Measurements from ENCODE around the gene DYTN.
"Not testable (repeated sequence)": the region's sequence is repeated elsewhere in the genome, so short reads cannot be mapped to it uniquely, and the experiment has no call there.

The DYTN gene

DNA sequence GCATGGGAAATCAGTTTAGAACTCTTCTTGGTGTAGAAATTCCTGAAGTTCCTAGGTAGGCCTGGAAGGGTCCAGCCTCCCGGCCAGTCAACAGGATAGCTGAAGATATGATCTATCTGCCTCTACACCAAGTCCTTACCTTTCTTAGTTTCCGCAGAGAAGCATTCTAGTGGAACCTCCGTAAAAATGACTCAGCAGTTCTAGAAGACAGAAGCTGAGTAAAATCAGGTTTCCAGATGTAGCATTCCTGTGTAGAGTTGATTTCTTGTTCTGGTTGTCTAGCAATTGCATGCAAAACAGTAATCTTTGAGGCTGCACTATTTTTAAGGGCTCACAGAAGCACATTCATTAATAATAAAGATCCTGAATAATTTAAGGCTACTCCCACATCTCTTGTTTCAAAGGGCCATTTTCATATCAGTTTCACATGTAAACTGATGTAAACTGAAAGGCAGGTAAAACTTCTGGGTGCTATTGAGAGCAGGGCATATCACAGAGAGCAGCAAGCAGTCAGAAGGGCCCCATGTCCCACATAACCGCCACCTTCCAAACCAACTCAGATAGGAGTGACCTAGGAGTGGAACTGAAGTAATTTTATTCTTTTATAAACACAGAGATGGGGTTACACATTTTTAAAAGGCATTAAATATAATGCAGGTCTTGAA is 3.2 kb upstream of the DYTN start:
- Mint-ChIP-seq H3K4me3 (no peak overlapping the region), H3K4me1 (ENCODE audit: low read depth) (no peaks in the 10 kb centered on the region), H3K27me3 (peaks cover 37% of the 10 kb centered on the region), H3K9me3 (peaks cover 3% of the 10 kb centered on the region), H3K36me3 (ENCODE audit: low read depth) (no peaks in the 10 kb centered on the region), H3K27ac (no peak overlapping the region)
- DNase-seq, result no peak

DNA sequence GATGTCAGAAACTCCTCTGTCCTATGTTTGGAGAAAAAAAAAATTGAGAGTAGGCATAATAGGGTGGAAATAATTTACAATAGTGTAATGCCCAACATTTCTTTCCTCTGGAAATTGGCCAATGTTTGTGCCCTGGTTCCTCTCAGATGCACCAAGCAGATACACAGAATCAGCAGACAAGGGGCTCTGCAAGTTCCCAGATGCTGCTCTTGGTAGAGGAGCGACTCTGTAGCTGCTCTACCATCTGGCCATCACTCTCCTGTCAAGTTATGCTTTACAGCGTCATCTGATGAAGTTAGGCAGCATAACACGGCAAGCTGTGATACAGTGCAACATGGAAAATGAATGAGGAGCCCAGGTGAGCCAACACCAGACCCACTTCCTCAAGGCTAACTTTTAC is 1.6 kb downstream of the DYTN start:
- peaks cover 4% of the 10 kb centered on the region for H3K4me1 Mint-ChIP-seq (ENCODE audit: low read depth)
- H3K27ac Mint-ChIP-seq, result no peak overlapping the region
- H3K4me3 Mint-ChIP-seq, result no peak overlapping the region
- no peaks in the 10 kb centered on the region for H3K36me3 Mint-ChIP-seq (ENCODE audit: low read depth)
- H3K9me3 Mint-ChIP-seq, result no peaks in the 10 kb centered on the region
- H3K27me3 Mint-ChIP-seq, result peaks cover 36% of the 10 kb centered on the region
- DNase-seq, result no peak

DNA sequence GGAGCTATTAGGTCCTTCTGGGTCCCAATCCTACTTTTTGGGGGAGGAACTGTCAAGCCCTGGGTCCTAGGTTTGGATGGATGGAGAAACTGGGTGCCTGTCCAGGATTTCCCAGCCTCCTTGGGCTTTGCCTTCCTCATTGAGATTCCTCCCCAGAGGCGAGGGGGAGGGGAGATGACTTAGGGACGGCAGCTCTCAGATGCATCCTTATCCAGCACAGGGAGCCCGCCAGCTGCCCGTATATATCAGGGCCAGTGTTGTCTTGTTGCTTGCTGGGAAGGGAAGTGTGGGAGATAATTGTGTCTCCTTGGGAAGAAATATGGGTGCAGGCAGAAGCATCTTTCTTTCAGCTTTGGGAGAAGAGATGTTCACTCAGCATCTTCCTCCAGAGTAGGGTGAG is 3.0 kb downstream of the DYTN start:
- not testable (repeated sequence) for H3K27ac Mint-ChIP-seq; H3K4me3 Mint-ChIP-seq; DNase-seq; H3K36me3 Mint-ChIP-seq (ENCODE audit: low read depth); H3K4me1 Mint-ChIP-seq (ENCODE audit: low read depth); H3K9me3 Mint-ChIP-seq
- peaks cover 31% of the 10 kb centered on the region for H3K27me3 Mint-ChIP-seq

DNA sequence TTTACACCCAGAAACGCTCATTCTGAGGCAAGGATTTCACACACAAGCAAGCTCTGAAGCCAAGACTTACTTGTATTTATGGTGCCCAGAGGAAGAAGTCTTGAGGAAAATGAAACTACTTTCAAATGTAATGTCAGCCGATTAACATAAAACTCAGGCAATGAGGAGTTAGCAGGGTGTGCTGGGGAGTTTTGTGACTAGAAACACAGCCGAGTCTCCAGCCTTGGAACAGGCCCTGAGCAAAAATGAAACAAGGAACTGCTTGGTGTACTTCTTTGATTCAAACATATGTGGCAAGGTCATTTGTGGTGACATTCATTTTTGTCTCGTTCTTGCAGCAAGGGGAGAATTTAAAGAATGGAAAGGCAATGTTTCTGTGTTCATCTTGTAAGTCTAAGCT is 4.5 kb downstream of the DYTN start:
- H3K27me3 Mint-ChIP-seq, result peaks cover 26% of the 10 kb centered on the region

DNA sequence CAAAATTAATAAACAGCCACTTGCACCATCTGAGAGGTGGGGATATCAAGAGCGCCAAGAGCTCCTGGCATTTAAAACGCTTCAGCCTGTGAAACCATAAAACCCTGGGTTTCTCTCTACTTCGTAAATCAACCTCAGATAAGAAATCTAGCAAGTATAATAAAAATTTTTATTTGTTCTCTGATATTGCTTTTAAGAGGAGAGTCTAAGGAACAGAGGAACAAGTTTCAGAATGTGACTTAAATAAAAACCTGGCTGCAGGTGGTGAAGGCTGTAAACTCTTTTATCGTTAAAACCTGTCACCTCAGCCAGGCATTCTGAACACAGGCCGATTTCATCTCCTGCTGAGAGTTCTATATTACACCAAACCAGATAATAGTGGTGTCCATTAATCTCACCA is 9.9 kb downstream of the DYTN start:
- DNase-seq, result no peak
- H3K36me3 Mint-ChIP-seq (ENCODE audit: low read depth), result no peaks in the 10 kb centered on the region
- peaks cover 12% of the 10 kb centered on the region for H3K27me3 Mint-ChIP-seq
- no peak overlapping the region for H3K27ac Mint-ChIP-seq
- no peaks in the 10 kb centered on the region for H3K9me3 Mint-ChIP-seq
- H3K4me1 Mint-ChIP-seq (ENCODE audit: low read depth), result no peaks in the 10 kb centered on the region
- H3K4me3 Mint-ChIP-seq, result no peak overlapping the region

More for the DNA sequence above, 4.5 kb downstream of the DYTN start:
- no peak overlapping the region for H3K4me3 Mint-ChIP-seq
- H3K9me3 Mint-ChIP-seq, result no peaks in the 10 kb centered on the region
- H3K27ac Mint-ChIP-seq, result no peak overlapping the region
- peaks cover 4% of the 10 kb centered on the region for H3K4me1 Mint-ChIP-seq (ENCODE audit: low read depth)
- H3K36me3 Mint-ChIP-seq (ENCODE audit: low read depth), result no peaks in the 10 kb centered on the region
- no peak for DNase-seq

DNA sequence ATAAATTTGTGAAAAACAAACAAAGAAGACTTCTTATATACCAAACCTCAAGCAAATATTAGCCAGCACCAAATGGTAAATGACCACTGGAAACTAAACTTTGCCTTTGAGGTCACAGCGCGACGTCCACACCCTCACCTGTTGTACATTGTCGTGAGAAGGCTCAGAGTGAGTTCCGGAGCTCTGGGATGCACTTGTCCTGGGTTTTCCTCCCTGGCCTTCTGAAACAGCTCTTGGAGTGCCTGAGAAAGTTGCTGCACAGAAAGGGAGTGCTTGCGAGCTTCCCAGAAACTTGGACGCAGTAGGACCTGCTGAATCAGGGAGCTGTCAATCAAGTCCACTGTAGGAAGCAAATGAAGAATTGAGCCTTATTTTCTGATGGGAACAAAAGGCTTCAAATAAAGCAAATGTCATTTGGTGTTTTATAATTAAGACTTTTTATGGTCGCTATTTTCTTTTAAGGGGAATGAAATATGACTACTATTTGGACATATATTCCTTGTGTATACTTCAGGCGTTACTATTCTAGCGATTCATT is 11.0 kb downstream of the DYTN start:
- no peaks in the 10 kb centered on the region for H3K4me1 Mint-ChIP-seq (ENCODE audit: low read depth)
- peaks cover 14% of the 10 kb centered on the region for H3K27me3 Mint-ChIP-seq
- DNase-seq, result no peak
- H3K36me3 Mint-ChIP-seq (ENCODE audit: low read depth), result no peaks in the 10 kb centered on the region
- H3K4me3 Mint-ChIP-seq, result no peak overlapping the region
- no peak overlapping the region for H3K27ac Mint-ChIP-seq
- no peaks in the 10 kb centered on the region for H3K9me3 Mint-ChIP-seq

DNA sequence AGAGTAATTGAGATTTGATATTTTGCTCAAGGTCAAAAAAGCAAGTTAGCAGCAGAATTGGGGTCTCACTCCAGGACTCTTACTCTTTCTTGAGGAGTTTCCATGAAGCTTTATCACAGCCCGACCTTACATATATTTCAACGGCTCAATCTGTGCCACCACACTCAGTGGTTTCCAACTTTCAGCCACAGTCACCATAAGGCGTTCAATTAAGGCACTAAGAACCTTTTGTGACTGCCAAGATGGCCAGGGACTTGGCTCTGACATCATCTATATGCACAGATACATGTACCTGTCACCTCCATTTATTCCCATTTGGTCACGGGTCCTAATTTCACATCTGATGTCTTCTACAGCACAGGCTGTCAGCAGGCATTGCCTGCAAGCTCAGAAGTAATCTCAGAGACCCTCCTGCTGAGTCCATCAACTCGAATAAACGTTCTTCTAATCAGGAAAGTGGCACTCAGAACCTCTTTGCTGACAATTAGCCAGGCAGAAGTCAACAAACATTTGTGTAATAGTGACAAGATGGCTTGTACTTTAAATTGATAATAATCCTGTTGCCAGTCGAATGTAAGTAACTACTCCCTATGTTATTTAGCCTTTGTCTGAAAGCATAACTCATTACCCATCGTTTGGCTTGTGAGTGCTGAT is 16.1 kb downstream of the DYTN start:
- H3K36me3 Mint-ChIP-seq (ENCODE audit: low read depth), result no peaks in the 10 kb centered on the region

DNA sequence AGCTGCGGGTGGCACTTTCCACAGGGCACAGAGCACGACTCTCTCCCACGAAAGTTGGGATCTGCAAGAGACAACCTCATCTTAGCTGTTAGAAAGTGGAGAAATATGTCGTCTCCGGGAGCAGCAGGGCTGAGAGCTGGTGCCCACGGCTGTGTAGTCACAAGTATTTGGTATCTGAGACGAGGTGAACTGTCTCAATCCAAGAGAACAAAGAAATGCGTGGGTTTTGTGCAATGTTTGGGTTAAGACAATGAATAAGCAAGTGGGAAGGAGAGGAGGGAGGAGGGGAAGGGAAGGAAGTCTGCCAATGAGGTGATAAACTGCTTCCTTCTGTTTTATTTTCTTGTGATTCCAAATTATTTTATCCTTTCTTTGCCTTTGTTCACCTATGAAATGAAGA is 18.0 kb downstream of the DYTN start:
- Mint-ChIP-seq H3K4me3 (no peak overlapping the region), H3K36me3 (ENCODE audit: low read depth) (no peaks in the 10 kb centered on the region), H3K9me3 (no peaks in the 10 kb centered on the region), H3K27me3 (peaks cover 31% of the 10 kb centered on the region), H3K4me1 (ENCODE audit: low read depth) (peaks cover 9% of the 10 kb centered on the region), H3K27ac (no peak overlapping the region)
- DNase-seq, result no peak

More for the DNA sequence above, 16.1 kb downstream of the DYTN start:
- no peaks in the 10 kb centered on the region for H3K9me3 Mint-ChIP-seq
- no peak overlapping the region for H3K4me3 Mint-ChIP-seq
- no peak overlapping the region for H3K27ac Mint-ChIP-seq
- peaks cover 9% of the 10 kb centered on the region for H3K4me1 Mint-ChIP-seq (ENCODE audit: low read depth)
- peaks cover 31% of the 10 kb centered on the region for H3K27me3 Mint-ChIP-seq
- no peak for DNase-seq

DNA sequence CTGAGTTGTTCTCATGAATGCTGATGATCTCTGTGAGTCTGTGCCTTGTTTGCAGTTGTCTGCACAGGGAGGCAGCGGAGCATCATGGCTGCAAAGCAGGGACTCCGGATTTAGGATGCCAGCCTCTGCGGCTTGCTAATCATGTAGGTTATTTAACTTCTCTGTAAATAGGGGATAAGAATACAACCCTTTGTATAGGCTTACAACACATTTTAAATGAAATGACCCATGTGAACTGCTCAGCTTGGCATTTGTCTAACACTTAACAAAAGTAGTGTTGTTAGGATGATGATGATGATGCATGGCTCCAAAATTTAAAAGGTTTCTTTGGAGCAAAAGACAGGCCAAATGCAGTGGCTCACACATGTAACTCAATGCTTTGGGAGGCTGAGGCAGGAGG is 19.4 kb downstream of the DYTN start:
- H3K4me3 Mint-ChIP-seq, result no peak overlapping the region
- H3K27ac Mint-ChIP-seq, result no peak overlapping the region
- peaks cover 9% of the 10 kb centered on the region for H3K4me1 Mint-ChIP-seq (ENCODE audit: low read depth)
- no peaks in the 10 kb centered on the region for H3K9me3 Mint-ChIP-seq
- no peaks in the 10 kb centered on the region for H3K36me3 Mint-ChIP-seq (ENCODE audit: low read depth)
- peaks cover 31% of the 10 kb centered on the region for H3K27me3 Mint-ChIP-seq
- no peak for DNase-seq

DNA sequence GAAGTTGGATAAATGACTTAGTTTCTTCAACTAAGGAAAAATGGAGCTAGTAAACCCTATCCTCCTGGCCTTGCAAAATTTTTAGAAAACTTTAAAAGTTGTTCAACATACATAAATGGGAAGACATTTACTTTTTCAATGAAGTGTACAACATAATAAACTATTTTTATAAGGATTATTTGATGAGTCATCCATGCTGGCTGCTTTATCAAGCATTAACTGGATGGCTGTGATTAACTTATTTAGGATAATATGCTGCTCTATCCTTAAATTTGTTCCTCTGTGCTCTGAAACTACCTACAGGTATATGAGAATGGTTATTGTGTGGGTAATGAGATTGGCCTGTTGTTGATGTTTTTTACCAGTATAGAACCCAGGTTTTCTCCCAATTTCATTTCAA is 21.3 kb downstream of the DYTN start:
- no peaks in the 10 kb centered on the region for H3K9me3 Mint-ChIP-seq
- peaks cover 27% of the 10 kb centered on the region for H3K27me3 Mint-ChIP-seq
- no peak overlapping the region for H3K4me3 Mint-ChIP-seq
- H3K36me3 Mint-ChIP-seq (ENCODE audit: low read depth), result no peaks in the 10 kb centered on the region
- no peak for DNase-seq
- H3K4me1 Mint-ChIP-seq (ENCODE audit: low read depth), result peaks cover 9% of the 10 kb centered on the region
- H3K27ac Mint-ChIP-seq, result no peak overlapping the region

DNA sequence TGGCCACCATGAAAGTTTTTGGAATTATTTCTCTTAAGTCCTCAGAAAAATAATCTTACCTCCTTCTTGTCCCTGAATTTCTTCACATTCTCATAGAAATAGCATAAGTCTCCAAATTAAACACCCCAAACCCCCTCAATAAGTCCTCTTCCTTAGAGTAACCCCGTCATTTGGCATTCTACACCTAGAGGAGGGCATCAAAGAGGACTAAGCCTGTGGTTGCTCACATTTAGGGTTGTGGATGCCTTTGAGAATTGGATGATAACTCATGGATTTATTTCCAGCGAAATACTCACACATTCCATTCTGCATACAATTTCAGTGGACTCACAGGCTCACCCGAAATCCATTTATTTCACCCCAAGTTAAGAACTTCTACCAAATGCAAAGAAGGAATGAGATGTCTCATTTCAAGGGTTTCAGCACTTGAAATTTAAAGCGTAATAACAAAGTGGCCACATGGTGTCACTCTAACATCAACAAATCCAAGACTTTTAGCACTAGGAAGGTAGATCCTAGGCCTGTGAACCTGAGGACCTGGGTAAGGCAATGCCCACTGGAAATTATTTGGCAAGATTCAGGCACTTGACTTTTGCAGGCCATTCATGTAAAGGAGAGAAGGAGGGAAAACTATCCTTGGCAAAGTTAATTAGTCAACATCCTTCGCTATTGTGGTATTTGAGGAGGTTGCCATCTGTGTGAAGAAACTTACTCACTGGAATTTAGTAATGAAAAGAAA is 24.6 kb downstream of the DYTN start:
- Mint-ChIP-seq H3K9me3 (no peaks in the 10 kb centered on the region), H3K27ac (no peak overlapping the region), H3K36me3 (ENCODE audit: low read depth) (no peaks in the 10 kb centered on the region), H3K4me3 (no peak overlapping the region), H3K4me1 (ENCODE audit: low read depth) (peaks cover 5% of the 10 kb centered on the region), H3K27me3 (peaks cover 2% of the 10 kb centered on the region)
- DNase-seq, result no peak

DNA sequence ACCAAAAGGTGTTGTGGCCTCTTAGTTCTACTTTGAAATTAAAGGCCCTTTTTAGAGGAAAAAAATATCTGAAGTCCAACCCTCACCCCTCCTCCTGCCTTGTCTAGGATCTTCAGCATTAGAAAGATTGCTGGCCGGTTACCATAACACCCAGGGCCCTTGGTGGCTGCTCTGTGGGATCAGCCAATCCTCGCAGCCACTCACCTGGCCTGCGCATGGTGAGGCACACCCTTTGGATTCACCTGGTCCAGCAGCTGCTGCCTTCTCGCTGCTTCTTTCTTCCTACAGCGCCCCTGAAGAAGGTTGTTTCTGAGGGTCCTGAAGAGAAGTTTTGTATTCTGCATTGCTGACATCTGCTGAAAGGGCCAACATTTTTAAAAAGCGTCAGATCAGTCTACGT is 25.2 kb downstream of the DYTN start:
- H3K27ac Mint-ChIP-seq, result no peak overlapping the region
- no peak for DNase-seq
- peaks cover 2% of the 10 kb centered on the region for H3K27me3 Mint-ChIP-seq
- H3K4me3 Mint-ChIP-seq, result no peak overlapping the region
- peaks cover 5% of the 10 kb centered on the region for H3K4me1 Mint-ChIP-seq (ENCODE audit: low read depth)
- H3K36me3 Mint-ChIP-seq (ENCODE audit: low read depth), result no peaks in the 10 kb centered on the region
- no peaks in the 10 kb centered on the region for H3K9me3 Mint-ChIP-seq

DNA sequence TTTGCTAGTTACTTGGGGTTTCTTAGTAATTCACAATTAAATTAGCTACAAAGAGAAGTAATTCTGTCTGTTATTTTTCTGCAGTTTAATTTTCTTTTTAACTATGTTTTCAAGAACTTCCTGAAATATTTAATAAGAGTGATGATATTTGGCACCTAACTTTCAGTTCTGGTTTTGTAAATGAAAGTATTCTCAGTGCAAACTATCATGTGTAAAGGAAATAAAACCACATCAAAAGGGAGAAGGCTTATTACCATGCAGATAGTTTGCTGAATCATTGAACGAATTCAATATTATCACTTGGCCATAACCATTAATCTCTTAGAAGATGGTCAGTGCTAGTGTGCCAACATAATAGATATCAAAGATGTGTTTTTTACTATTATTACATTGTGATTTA is 29.2 kb downstream of the DYTN start:
- Mint-ChIP-seq H3K27me3 (peaks cover 5% of the 10 kb centered on the region), H3K4me3 (no peak overlapping the region), H3K36me3 (ENCODE audit: low read depth) (no peaks in the 10 kb centered on the region), H3K4me1 (ENCODE audit: low read depth) (peaks cover 5% of the 10 kb centered on the region), H3K27ac (no peak overlapping the region), H3K9me3 (no peaks in the 10 kb centered on the region)
- DNase-seq, result no peak

DNA sequence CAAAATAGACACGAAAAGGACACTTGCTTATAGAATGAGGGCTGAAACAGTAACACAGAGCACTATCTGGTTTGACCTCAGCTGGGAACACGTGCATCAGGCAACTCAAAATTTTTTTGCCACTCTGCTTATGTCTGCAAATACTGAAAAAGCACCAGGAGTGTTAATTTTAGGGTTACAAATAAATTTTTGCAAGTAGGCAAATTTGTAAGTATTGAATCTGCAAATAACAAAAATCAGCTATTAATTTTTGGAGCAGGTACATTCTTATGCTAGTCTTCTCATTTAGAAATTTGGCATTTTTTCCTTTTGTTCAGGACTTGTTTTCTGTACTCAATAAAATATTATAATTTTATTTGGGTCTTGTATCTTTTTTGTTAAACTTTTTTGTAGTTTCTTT is 29.7 kb downstream of the DYTN start:
- no peaks in the 10 kb centered on the region for H3K36me3 Mint-ChIP-seq (ENCODE audit: low read depth)
- peaks cover 5% of the 10 kb centered on the region for H3K27me3 Mint-ChIP-seq
- no peak for DNase-seq
- H3K4me3 Mint-ChIP-seq, result no peak overlapping the region
- no peak overlapping the region for H3K27ac Mint-ChIP-seq
- H3K9me3 Mint-ChIP-seq, result no peaks in the 10 kb centered on the region
- peaks cover 5% of the 10 kb centered on the region for H3K4me1 Mint-ChIP-seq (ENCODE audit: low read depth)

DNA sequence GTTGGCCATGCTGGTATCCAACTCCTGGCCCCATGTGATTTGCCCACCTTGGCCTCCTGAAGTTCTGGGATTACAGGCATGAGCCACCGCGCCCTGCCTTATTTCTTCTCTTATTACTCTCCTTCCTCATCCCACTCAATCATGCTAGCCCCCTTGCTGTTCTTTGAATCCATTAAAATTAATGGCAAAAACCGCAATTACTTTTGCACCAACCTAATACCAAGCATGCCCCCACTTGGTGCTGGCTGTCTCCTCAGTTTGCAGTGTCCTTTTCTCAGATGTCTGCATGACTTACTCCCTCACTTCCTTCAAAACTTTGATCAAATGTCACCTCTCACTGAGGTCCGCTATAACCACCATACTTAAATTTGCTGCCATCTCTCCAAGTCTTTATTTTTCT is 34.6 kb downstream of the DYTN start:
- no peak for DNase-seq
- no peaks in the 10 kb centered on the region for H3K9me3 Mint-ChIP-seq
- H3K27ac Mint-ChIP-seq, result no peak overlapping the region
- peaks cover 6% of the 10 kb centered on the region for H3K27me3 Mint-ChIP-seq
- H3K36me3 Mint-ChIP-seq (ENCODE audit: low read depth), result no peaks in the 10 kb centered on the region
- no peaks in the 10 kb centered on the region for H3K4me1 Mint-ChIP-seq (ENCODE audit: low read depth)
- H3K4me3 Mint-ChIP-seq, result no peak overlapping the region
